Brain microvascular endothelial cell (primary cell): ENCODE measurements around the gene PHACTR2.

Source experiments
- DNase-seq: peaks from one replicate; pipeline ENCODE4 v3.0.0-alpha.2; 2020
- H3K27ac ChIP-seq: fragments of 250-450 bp; sonication (Bioruptor Pico); 2 replicates; pipeline ENCODE4 v1.5.1; 2020; ENCODE audit warnings: mild to moderate bottlenecking, moderate library complexity
- H3K27me3 ChIP-seq: fragments of 250-450 bp; sonication (Bioruptor Pico); replicated peaks from 2 replicates; pipeline ENCODE4 v1.5.1; 2020; ENCODE audit warnings: mild to moderate bottlenecking
- H3K36me3 ChIP-seq: fragments of 250-450 bp; sonication (Bioruptor Pico); replicated peaks from 2 replicates; pipeline ENCODE4 v1.5.1; 2020; ENCODE audit warnings: mild to moderate bottlenecking
- H3K4me3 ChIP-seq: 2 replicates; pipeline ENCODE4 v1.5.1; 2011; ENCODE audit warnings: low read depth, mild to moderate bottlenecking, control low read depth, low read length, moderate library complexity
- in situ Hi-C: cut with HindIII; loops from 2 replicates; pipeline ENCODE4 v1.10.0; 2017; ENCODE audit warnings: low sequenced_read_pairs, low pct_ligation_motif_present
- TF ChIP-seq, protein P1 (sequence below): IDR thresholded peaks from 2 replicates; pipeline ENCODE4 v1.5.1; 2011; ENCODE audit warnings: low read depth, mild to moderate bottlenecking, moderate library complexity, low read length, control low read depth, inconsistent platforms; ENCODE audit errors: missing control alignments

Gene PHACTR2

GRCh38 chr6:143823548-143823947 is 145.8 kb downstream of the PHACTR2 start:
- Histone ChIP-seq H3K27me3 (no peaks in the 10 kb centered on the region), H3K27ac (no peak overlapping the region), H3K4me3 (no peak overlapping the region), H3K36me3 (no peaks in the 10 kb centered on the region)
- in situ Hi-C loops, result no loop called here
- DNase-seq, result no peak
- TF ChIP-seq, protein P1, sequence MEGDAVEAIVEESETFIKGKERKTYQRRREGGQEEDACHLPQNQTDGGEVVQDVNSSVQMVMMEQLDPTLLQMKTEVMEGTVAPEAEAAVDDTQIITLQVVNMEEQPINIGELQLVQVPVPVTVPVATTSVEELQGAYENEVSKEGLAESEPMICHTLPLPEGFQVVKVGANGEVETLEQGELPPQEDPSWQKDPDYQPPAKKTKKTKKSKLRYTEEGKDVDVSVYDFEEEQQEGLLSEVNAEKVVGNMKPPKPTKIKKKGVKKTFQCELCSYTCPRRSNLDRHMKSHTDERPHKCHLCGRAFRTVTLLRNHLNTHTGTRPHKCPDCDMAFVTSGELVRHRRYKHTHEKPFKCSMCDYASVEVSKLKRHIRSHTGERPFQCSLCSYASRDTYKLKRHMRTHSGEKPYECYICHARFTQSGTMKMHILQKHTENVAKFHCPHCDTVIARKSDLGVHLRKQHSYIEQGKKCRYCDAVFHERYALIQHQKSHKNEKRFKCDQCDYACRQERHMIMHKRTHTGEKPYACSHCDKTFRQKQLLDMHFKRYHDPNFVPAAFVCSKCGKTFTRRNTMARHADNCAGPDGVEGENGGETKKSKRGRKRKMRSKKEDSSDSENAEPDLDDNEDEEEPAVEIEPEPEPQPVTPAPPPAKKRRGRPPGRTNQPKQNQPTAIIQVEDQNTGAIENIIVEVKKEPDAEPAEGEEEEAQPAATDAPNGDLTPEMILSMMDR, result no peak

DNA sequence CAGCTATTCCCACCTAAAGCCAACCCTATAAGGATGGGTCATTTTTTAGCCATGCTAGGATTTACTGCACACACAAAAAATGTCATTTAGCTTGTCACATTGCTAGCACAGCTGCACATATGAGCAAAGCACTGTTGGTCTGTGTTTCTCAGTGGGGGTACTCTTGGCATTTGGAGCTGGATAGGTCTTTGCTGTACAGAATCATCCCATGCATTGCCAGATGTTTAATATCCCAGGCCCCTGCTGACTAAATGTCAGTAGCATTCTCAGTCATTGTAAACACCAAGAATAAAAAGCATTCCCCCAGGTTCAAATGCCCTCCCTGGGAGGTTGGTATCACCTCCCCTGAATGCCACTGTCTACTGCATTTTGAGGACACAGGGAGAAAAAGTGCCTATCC is 150.8 kb downstream of the PHACTR2 start:
- Histone ChIP-seq H3K27ac (no peak overlapping the region), H3K36me3 (no peaks in the 10 kb centered on the region), H3K4me3 (no peak overlapping the region), H3K27me3 (no peaks in the 10 kb centered on the region)
- TF ChIP-seq, protein P1, result no peak
- in situ Hi-C loops, result no loop called here
- no peak for DNase-seq

GRCh38 chr6:143836150-143836549 is 158.4 kb downstream of the PHACTR2 start:
- no peak overlapping the region for H3K4me3 ChIP-seq
- H3K27me3 ChIP-seq, result no peaks in the 10 kb centered on the region
- no peaks in the 10 kb centered on the region for H3K36me3 ChIP-seq
- in situ Hi-C loops, result no loop called here
- no peak overlapping the region for H3K27ac ChIP-seq
- TF ChIP-seq, protein P1, result no peak
- DNase-seq, result no peak

GRCh38 chr6:143838395-143838794 is 160.6 kb downstream of the PHACTR2 start:
- Histone ChIP-seq H3K27ac (no peak overlapping the region), H3K4me3 (no peak overlapping the region), H3K27me3 (no peaks in the 10 kb centered on the region), H3K36me3 (no peaks in the 10 kb centered on the region)
- in situ Hi-C loops, result no loop called here
- no peak for DNase-seq
- TF ChIP-seq, protein P1, result no peak

- H3K36me3 ChIP-seq, result no peaks in the 10 kb centered on the region
- no peak for DNase-seq
- H3K4me3 ChIP-seq, result no peak overlapping the region
- no peaks in the 10 kb centered on the region for H3K27me3 ChIP-seq
- TF ChIP-seq, protein P1, result no peak
- in situ Hi-C loops, result no loop called here
- no peak overlapping the region for H3K27ac ChIP-seq
These were observed 161.4 kb downstream of the PHACTR2 start for GRCh38 chr6:143839196-143839595.

DNA sequence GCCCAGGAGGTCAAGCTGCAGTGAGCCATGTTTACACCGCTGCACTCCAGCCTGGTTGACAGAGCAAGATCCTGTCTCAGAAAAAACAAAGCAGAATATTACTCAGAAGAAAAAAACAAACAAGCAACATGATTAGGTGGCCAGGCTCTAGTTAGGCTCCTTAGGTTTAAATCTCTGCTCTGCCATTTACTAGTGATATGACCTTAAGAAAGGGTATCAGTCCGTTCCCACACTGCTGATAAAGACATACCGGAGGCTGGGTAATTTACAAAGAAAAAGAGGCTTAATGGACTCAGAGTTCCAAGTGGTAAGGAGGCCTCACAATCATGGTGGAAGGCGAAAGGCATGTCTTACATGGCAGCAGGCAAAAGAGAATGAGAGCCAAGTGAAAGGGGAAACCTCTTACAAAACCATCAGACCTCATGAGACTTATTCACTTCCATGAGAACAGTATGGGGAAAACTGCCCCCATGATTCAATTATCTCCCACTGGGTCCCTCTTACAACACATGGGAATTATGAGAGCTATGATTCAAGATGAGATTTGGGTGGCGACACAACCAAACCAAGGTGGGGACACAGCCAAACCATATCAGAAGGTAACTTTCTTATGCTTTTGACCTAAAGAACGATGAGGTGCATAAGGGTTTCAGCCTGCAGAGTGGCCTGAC is 163.0 kb downstream of the PHACTR2 start:
- H3K4me3 ChIP-seq, result no peak overlapping the region
- no peaks in the 10 kb centered on the region for H3K27me3 ChIP-seq
- no peak overlapping the region for H3K27ac ChIP-seq
- TF ChIP-seq, protein P1, result no peak
- H3K36me3 ChIP-seq, result peaks cover 9% of the 10 kb centered on the region
- no peak for DNase-seq
- in situ Hi-C loops, result no loop called here
